ENCODE data around the gene HASPIN.

DNA sequence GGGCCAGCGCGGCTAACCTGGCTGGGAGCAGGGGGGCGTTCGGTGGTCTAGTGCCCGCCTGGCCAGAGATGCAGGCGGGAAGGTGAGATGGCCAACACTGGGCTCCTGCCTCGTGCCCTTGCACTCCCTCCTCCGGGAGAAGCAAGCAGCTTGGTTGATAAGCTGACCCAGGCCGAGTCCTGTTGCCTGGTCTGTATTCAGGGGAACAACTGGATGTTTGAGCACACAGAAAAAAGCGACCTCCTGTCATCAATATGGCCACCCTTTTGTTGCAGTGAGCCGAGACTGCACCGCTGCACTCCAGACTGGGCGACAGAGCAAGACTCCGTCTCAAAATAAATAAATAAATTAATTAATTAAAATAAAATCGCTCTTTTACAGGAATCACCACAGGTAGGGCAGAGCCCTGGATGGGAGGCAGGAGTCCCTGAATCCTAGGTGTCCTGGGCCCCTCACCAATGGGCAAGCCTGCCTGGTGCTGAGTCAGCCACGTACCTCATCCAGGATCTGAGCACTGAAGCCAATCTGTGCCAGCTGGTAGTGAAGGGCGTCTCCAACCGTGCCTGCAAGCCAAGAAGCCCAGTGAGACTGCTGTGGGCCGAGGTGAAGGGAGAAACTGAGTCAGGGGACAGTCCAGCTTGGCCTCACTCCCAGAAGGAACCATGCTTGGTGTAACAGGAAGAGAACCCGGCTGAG is 31.8 kb downstream of the HASPIN start:
- TF ChIP-seq, protein P1, sequence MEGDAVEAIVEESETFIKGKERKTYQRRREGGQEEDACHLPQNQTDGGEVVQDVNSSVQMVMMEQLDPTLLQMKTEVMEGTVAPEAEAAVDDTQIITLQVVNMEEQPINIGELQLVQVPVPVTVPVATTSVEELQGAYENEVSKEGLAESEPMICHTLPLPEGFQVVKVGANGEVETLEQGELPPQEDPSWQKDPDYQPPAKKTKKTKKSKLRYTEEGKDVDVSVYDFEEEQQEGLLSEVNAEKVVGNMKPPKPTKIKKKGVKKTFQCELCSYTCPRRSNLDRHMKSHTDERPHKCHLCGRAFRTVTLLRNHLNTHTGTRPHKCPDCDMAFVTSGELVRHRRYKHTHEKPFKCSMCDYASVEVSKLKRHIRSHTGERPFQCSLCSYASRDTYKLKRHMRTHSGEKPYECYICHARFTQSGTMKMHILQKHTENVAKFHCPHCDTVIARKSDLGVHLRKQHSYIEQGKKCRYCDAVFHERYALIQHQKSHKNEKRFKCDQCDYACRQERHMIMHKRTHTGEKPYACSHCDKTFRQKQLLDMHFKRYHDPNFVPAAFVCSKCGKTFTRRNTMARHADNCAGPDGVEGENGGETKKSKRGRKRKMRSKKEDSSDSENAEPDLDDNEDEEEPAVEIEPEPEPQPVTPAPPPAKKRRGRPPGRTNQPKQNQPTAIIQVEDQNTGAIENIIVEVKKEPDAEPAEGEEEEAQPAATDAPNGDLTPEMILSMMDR (optimal IDR thresholded peaks at IDR 0.05 in 1 of 3, IDR thresholded peaks at IDR 0.05 in 1 of 3, conservative IDR thresholded peaks at IDR 0.05 in 1 of 3; ENCODE audit: extremely low read depth in 1 of 3, insufficient read depth in 2 of 3, low read length in 3 of 3): no peak
- TF ChIP-seq EZH2 (IDR thresholded peaks at IDR 0.05; ENCODE audit: low read length): no peak
